Inflammatory macrophage (primary cell): ENCODE measurements around the gene SLC7A6.
"Not testable (repeated sequence)": the region's sequence is repeated elsewhere in the genome, so short reads cannot be mapped to it uniquely, and the experiment has no call there.

Experiments used
- DNase-seq, 2 donors: peaks; one replicate each; pipeline ENCODE4 v3.0.0-alpha.2; 2020 to 2022

Gene SLC7A6

GRCh38 chr16:68284847-68285246 lies 20.5 kb downstream of the SLC7A6 start:
- peak; percentile 31 to 52 for DNase-seq

GRCh38 chr16:68285683-68286082 lies 21.4 kb downstream of the SLC7A6 start:
- DNase-seq, result no peak

GRCh38 chr16:68286153-68287074 lies 22.1 kb downstream of the SLC7A6 start:
- DNase-seq, result peak; percentile 36 to 52

- DNase-seq, result peak in 1 of 2 donors; percentile 40
These were observed 23.2 kb downstream of the SLC7A6 start for GRCh38 chr16:68287276-68288251.

- no peak for DNase-seq
These were observed 23.9 kb downstream of the SLC7A6 start for GRCh38 chr16:68288252-68288650.

GRCh38 chr16:68288796-68289195 lies 24.5 kb downstream of the SLC7A6 start:
- not testable (repeated sequence) for DNase-seq

GRCh38 chr16:68289202-68289601 lies 24.9 kb downstream of the SLC7A6 start:
- no peak for DNase-seq

GRCh38 chr16:68289621-68290329 lies 25.4 kb downstream of the SLC7A6 start:
- peak; percentile 22 to 61 for DNase-seq

GRCh38 chr16:68290450-68290849 lies 26.1 kb downstream of the SLC7A6 start:
- DNase-seq, result no peak

- DNase-seq, result no peak
These were observed 26.9 kb downstream of the SLC7A6 start for GRCh38 chr16:68291227-68291626.

GRCh38 chr16:68292425-68292824 lies 28.1 kb downstream of the SLC7A6 start:
- DNase-seq, result no peak

- DNase-seq, result no peak
These were observed 32.0 kb downstream of the SLC7A6 start for GRCh38 chr16:68296291-68296690.

- DNase-seq, result peak; percentile 70 to 82
These were observed 32.4 kb downstream of the SLC7A6 start for GRCh38 chr16:68296693-68297092.

GRCh38 chr16:68297908-68298307 lies 33.6 kb downstream of the SLC7A6 start:
- DNase-seq, result no peak

GRCh38 chr16:68298312-68298711 lies 34.0 kb downstream of the SLC7A6 start:
- no peak for DNase-seq

GRCh38 chr16:68298907-68299561 lies 34.7 kb downstream of the SLC7A6 start:
- DNase-seq, result no peak

GRCh38 chr16:68299571-68300453 lies 35.5 kb downstream of the SLC7A6 start:
- DNase-seq, result no peak

GRCh38 chr16:68300734-68301459 lies 36.6 kb downstream of the SLC7A6 start:
- DNase-seq, result no peak

GRCh38 chr16:68306633-68307032 lies 42.3 kb downstream of the SLC7A6 start:
- DNase-seq, result no peak

GRCh38 chr16:68309799-68310198 lies 45.5 kb downstream of the SLC7A6 start:
- DNase-seq, result peak in 1 of 2 donors; percentile 20
